Osteoblast (primary cell): Measurements from ENCODE around the gene RASIP1. TPM values are rescaled to one million over a fixed set of nuclear protein-coding genes. Genes with fewer than 3 reads are reported as not detected.
"Not testable (repeated sequence)": the region's sequence is repeated elsewhere in the genome, so short reads cannot be mapped to it uniquely, and the experiment has no call there.

ENCODE experiments used
- DNase-seq: peaks from one replicate; pipeline ENCODE4 v3.0.0; 2011; ENCODE audit warnings: low spot score, mixed read lengths; ENCODE audit not compliant: insufficient read length; ENCODE audit errors: missing footprints
- H2AFZ ChIP-seq: 2 replicates; pipeline ENCODE4 v1.6.0; 2011; ENCODE audit warnings: mild to moderate bottlenecking, low read length
- H3K27ac ChIP-seq: 2 replicates; pipeline ENCODE4 v1.5.1; 2011; ENCODE audit warnings: mild to moderate bottlenecking, low read depth, low read length, moderate library complexity
- H3K27me3 ChIP-seq: 2 replicates; pipeline ENCODE4 v1.6.0; 2012; ENCODE audit warnings: mild to moderate bottlenecking, control low read depth, inconsistent platforms, low read length, moderate library complexity; ENCODE audit not compliant: insufficient read depth
- H3K36me3 ChIP-seq: 2 replicates; pipeline ENCODE4 v1.5.1; 2011; ENCODE audit warnings: mild to moderate bottlenecking, low read length, control low read depth, moderate library complexity; ENCODE audit not compliant: insufficient read depth
- H3K4me1 ChIP-seq: 2 replicates; pipeline ENCODE4 v1.5.1; 2011; ENCODE audit warnings: mild to moderate bottlenecking, low read length, control low read depth, moderate library complexity; ENCODE audit not compliant: insufficient read depth
- H3K4me2 ChIP-seq: 2 replicates; pipeline ENCODE4 v1.6.0; 2011; ENCODE audit warnings: mild to moderate bottlenecking, low read length; ENCODE audit not compliant: insufficient read depth
- H3K4me3 ChIP-seq: fragments of 200-600 bp; sonication (generic); 3 replicates; pipeline ENCODE4 v1.5.1; 2012; ENCODE audit warnings: mild to moderate bottlenecking, low read length, inconsistent platforms; ENCODE audit not compliant: insufficient read depth
- H3K79me2 ChIP-seq: 2 replicates; pipeline ENCODE4 v1.6.0; 2012; ENCODE audit warnings: mild to moderate bottlenecking, low read length, control low read depth, inconsistent platforms; ENCODE audit not compliant: insufficient read depth
- H3K9me3 ChIP-seq: 2 replicates; pipeline ENCODE4 v1.5.1; 2011; ENCODE audit warnings: low read depth, low read length, control low read depth
- H4K20me1 ChIP-seq: 2 replicates; pipeline ENCODE4 v1.6.0; 2012; ENCODE audit warnings: mild to moderate bottlenecking, low read length, control low read depth; ENCODE audit not compliant: insufficient read depth
- CTCF ChIP-seq: IDR thresholded peaks from 2 replicates; pipeline ENCODE4 v1.5.1; 2011; ENCODE audit warnings: mild to moderate bottlenecking, low read depth, low read length, moderate library complexity; ENCODE audit errors: extremely low read depth
- total RNA-seq: library from RNA; depleted of rRNA; stranded (reverse); fragments of >200 nt; gene quantifications from 2 replicates; pipeline ENCODE4 v1.2.3, GENCODE V29; 2012

Gene RASIP1
- total RNA-seq: 2.1 and 3.6 TPM in 2 replicates

- H3K79me2 ChIP-seq: no peaks in the 10 kb centered on the region
- peak; percentile 87 for DNase-seq
- no peaks in the 10 kb centered on the region for H3K9me3 ChIP-seq
- no peaks in the 10 kb centered on the region for H3K4me1 ChIP-seq
- H2AFZ ChIP-seq: no peak within 1 kb of the TSS
- no peaks in the 10 kb centered on the region for H3K36me3 ChIP-seq
- H3K4me3 ChIP-seq: no peak within 1 kb of the TSS
- H3K27me3 ChIP-seq: peaks cover 18% of the 10 kb centered on the region
- no peak within 1 kb of the TSS for H3K27ac ChIP-seq
- no peak for TF ChIP-seq CTCF
- no peak within 1 kb of the TSS for H3K4me2 ChIP-seq
- H4K20me1 ChIP-seq: no peaks in the 10 kb centered on the region
Measured at GRCh38 chr19:48740164-48740972, at the start of gene RASIP1. Gene RASIP1 (minus strand): TSS chr19:48740610. CDS start chr19:48740282, 328 bp downstream.

GRCh38 chr19:48787331-48787730, 46.9 kb upstream of the RASIP1 start:
- not testable (repeated sequence) for H3K36me3 ChIP-seq, H3K27me3 ChIP-seq, H3K4me3 ChIP-seq, DNase-seq, H3K9me3 ChIP-seq, H4K20me1 ChIP-seq, H3K4me2 ChIP-seq, H3K4me1 ChIP-seq, H3K79me2 ChIP-seq, H2AFZ ChIP-seq, H3K27ac ChIP-seq

GRCh38 chr19:48786422-48786821, 46.0 kb upstream of the RASIP1 start:
- not testable (repeated sequence) for H3K4me3 ChIP-seq, H4K20me1 ChIP-seq, DNase-seq, H3K4me2 ChIP-seq, H3K4me1 ChIP-seq, H3K9me3 ChIP-seq, H3K27me3 ChIP-seq, H3K36me3 ChIP-seq, H3K79me2 ChIP-seq, H3K27ac ChIP-seq, H2AFZ ChIP-seq

- no peak overlapping the region for H2AFZ ChIP-seq
- no peaks in the 10 kb centered on the region for H3K79me2 ChIP-seq
- H3K9me3 ChIP-seq: no peaks in the 10 kb centered on the region
- peak; percentile 31 for TF ChIP-seq CTCF
- DNase-seq: peak; percentile 80
- H3K27me3 ChIP-seq: no peaks in the 10 kb centered on the region
- H3K4me2 ChIP-seq: no peak overlapping the region
- no peak overlapping the region for H3K4me3 ChIP-seq
- no peaks in the 10 kb centered on the region for H3K4me1 ChIP-seq
- no peaks in the 10 kb centered on the region for H4K20me1 ChIP-seq
- H3K36me3 ChIP-seq: no peaks in the 10 kb centered on the region
- no peak overlapping the region for H3K27ac ChIP-seq
Measured at GRCh38 chr19:48784527-48784926, 44.1 kb upstream of the RASIP1 start.
